Stomach (tissue), 9 donors: ENCODE results near the gene D2HGDH. TPM values are rescaled to one million over a fixed set of nuclear protein-coding genes. Genes with fewer than 3 reads are reported as not detected.

Experiments
- DNase-seq, 2 donors: peaks; one replicate each; pipeline versions ENCODE4 v3.0.0 to v3.0.0-alpha.2; 2013 to 2019
- H3K27ac ChIP-seq, 5 donors: fragments of 200-600 bp in 4 of 5; sonication (generic) in 4 of 5; one replicate each; pipeline ENCODE4 v1.5.1; 2013 to 2019; ENCODE audit warnings: mild to moderate bottlenecking in 1 of 5, moderate library complexity in 1 of 5
- H3K27me3 ChIP-seq, 3 donors: fragments of 200-600 bp; sonication (generic); one replicate each; pipeline ENCODE4 v1.5.1; 2017 to 2019; ENCODE audit warnings: mixed run types in 1 of 3
- H3K36me3 ChIP-seq, 4 donors: fragments of 200-600 bp; sonication (generic); 1 replicate in 3 of 4; 2 replicates in 1 of 4; pipeline ENCODE4 v1.5.1; 2016 to 2019
- H3K4me1 ChIP-seq, 4 donors: fragments of 200-600 bp; sonication (generic); one replicate each; pipeline ENCODE4 v1.5.1; 2016 to 2019
- H3K4me3 ChIP-seq, 4 donors: fragments of 200-600 bp; sonication (generic) in 3 of 4; one replicate each; pipeline ENCODE4 v1.5.1; 2016 to 2019; ENCODE audit warnings: mild to moderate bottlenecking in 1 of 4
- H3K9me3 ChIP-seq, 4 donors: fragments of 200-600 bp; sonication (generic); one replicate each; pipeline ENCODE4 v1.5.1; 2016 to 2019
- EP300 ChIP-seq: sonication (generic); formaldehyde crosslinking; IDR thresholded peaks from one replicate; pipeline ENCODE4 v1.6.1; 2017; ENCODE audit warnings: antibody characterized with exemption
- POLR2A ChIP-seq, 4 donors: fragments of 450-650 bp; IDR thresholded peaks; one replicate each; pipeline ENCODE4 v1.6.1; 2016; ENCODE audit warnings: antibody characterized with exemption in 4 of 4, control low read depth in 2 of 4, mild to moderate bottlenecking in 1 of 4, moderate library complexity in 1 of 4
- POLR2AphosphoS5 ChIP-seq, 3 donors: sonication (generic); formaldehyde crosslinking; IDR thresholded peaks; one replicate each; pipeline ENCODE4 v1.6.1; 2016; ENCODE audit warnings: antibody characterized with exemption in 3 of 3
- WGBS, 5 donors: extraction: QIAGEN DNeasy Blood & Tissue Kit in 3 of 5; methylation state at CpG; one replicate each; pipeline versions ENCODE4 v1.1.5 to v1.1.7; 2013 to 2018; 5-methylcytosine and 5-hydroxymethylcytosine counted together
- intact Hi-C: fragments of 100-400 bp; cut with DNase I; formaldehyde crosslinking; loops from one replicate; pipeline ENCODE4 v1.15.1; 2023; ENCODE audit warnings: low total_unique reads
- polyA plus RNA-seq, 3 donors: library from polyadenylated mRNA; stranded (reverse); fragments of 200-250 nt; gene quantifications; one replicate each; pipeline ENCODE4 v1.2.3, GENCODE V29; 2013
- total RNA-seq, 5 donors: library from RNA; depleted of rRNA; stranded (reverse); fragments of >200 nt; gene quantifications; one replicate each; pipeline versions ENCODE4 v1.1.0 to v1.2.3, GENCODE V29; 2014 to 2016
- TF ChIP-seq, protein P1 (sequence below), 7 experiments: fragments of 450-650 bp in 4 of 7; fragments of 200-600 bp in 3 of 7; sonication (generic) in 3 of 7; IDR thresholded peaks; one replicate each; pipeline ENCODE4 v1.5.1; 2016 to 2019; ENCODE audit warnings: antibody characterized with exemption in 7 of 7, control low read depth in 2 of 7, mild to moderate bottlenecking in 1 of 7
- donor health status: healthy with polysubstance abuse.
- donor health status: Bipolar disorder and iron deficiency.
- donor health status: healthy.

Gene D2HGDH
- total and polyA plus RNA-seq, 8 donors = 17.3 to 369 (median 27.9) TPM

DNA sequence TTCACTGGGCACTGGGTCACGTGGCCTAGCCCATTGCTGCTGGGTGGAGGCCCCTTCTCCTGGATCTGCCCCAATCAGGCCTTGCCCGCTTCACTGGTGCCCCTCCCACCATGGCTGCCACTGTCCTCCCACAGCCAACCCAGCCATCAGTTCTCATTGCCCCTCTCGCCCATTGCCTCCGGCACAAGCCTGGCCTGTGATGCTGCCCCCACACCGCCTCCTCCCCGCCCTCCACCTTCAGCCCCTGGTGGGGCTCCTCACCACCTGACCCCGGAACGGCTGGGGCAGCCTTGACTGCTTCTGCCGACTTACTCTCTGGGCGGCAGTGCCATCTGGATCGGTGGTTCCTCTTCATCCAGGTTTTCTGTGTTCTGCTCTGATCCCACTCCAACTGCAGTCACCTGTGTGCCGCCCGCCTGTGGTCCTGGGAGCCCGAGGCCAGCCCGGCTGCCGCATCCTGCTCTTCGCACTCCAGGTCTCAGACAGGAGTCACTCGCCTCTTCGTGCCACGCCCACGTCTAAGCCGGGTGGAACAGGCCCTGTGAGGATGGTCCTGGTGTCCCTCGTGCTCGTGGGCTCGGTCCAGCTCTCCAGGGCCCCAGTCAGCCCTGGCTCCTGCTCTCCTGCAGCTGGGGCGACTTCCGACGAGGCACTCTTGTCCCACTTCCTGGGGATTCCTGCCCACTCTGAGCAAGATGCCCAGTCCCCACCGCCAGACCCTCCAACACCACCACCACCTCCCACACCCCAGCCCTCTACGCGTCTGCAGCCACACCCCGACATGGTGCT is 14.2 kb downstream of the D2HGDH start:
- Histone ChIP-seq H3K27me3 (no peaks in the 10 kb centered on the region), H3K9me3 (no peaks in the 10 kb centered on the region), H3K4me1 (no peaks in the 10 kb centered on the region), H3K36me3 (peaks cover 18 to 97% (median 92%) of the 10 kb centered on the region in 4 donors), H3K4me3 (no peak overlapping the region), H3K27ac (no peak overlapping the region)
- no peak for DNase-seq
- WGBS, 5 donors = 89 to 93% (median 90%) methylated on average over 30 to 32 of the region's 32 CpGs
- no peak for TF ChIP-seq POLR2A (IDR thresholded peaks at IDR 0.05)
- TF ChIP-seq POLR2AphosphoS5 (IDR thresholded peaks at IDR 0.05) = no peak
- TF ChIP-seq, protein P1, sequence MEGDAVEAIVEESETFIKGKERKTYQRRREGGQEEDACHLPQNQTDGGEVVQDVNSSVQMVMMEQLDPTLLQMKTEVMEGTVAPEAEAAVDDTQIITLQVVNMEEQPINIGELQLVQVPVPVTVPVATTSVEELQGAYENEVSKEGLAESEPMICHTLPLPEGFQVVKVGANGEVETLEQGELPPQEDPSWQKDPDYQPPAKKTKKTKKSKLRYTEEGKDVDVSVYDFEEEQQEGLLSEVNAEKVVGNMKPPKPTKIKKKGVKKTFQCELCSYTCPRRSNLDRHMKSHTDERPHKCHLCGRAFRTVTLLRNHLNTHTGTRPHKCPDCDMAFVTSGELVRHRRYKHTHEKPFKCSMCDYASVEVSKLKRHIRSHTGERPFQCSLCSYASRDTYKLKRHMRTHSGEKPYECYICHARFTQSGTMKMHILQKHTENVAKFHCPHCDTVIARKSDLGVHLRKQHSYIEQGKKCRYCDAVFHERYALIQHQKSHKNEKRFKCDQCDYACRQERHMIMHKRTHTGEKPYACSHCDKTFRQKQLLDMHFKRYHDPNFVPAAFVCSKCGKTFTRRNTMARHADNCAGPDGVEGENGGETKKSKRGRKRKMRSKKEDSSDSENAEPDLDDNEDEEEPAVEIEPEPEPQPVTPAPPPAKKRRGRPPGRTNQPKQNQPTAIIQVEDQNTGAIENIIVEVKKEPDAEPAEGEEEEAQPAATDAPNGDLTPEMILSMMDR (IDR thresholded peaks at IDR 0.05) = no peak
- TF ChIP-seq EP300 = no peak
- intact Hi-C loops = no loop called here

DNA sequence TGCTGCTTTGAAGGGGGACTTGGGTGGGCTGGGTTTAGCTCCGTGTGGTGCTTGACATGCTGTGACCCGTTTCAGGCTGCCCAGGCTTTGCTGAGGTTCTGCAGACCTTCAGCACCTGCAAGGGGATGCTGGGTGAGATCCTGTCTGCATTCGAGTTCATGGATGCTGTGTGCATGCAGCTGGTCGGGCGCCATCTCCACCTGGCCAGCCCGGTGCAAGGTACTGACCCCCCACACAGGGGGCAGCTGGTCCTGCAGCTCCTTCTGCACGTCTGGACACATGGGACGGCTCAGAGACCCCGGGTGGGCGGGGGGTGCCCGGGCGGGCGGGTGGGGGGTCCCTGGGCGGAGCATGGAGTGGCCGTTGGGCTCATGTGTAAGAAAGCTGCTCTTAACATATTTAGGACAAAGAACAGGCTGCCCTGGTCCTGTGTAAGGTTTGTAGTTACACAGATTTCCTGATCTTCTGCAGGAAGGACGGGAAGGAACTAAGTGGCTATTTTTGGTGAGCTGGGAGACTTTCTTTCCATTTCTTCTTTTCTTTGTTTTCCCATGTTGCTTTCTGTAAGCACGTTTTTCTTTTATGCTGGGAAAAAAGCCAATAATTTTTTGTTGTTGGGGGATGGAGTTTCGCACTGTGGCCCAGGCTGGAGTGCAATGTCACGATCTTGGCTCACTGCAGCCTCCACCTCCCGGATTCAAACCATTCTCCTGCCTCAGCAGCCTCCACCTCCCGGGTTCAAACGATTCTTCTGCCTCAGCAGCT is 15.8 kb downstream of the D2HGDH start:
- H3K4me3 ChIP-seq = no peak overlapping the region

DNA sequence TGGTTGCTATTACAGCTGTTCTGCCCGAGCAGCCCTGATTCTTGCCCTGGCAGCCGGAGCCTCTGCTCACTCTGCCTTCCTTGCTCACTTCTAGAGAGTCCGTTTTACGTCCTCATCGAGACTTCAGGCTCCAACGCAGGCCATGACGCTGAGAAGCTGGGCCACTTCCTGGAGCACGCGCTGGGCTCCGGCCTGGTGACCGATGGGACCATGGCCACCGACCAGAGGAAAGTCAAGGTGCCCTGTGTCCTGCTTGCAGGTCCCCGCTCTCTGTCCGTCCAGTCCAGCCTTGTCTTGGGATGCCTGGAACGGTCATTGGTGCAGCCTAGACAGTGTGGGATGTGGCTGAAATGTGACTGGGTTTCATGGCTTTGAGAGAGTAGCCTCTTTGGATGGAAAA is 16.7 kb downstream of the D2HGDH start:
- H3K36me3 ChIP-seq = peaks cover 24 to 97% (median 92%) of the 10 kb centered on the region in 4 donors
- H3K4me3 ChIP-seq = no peak overlapping the region
- 88 to 96% (median 95%) methylated on average over 13 to 15 of the region's 15 CpGs for WGBS, 5 donors
- intact Hi-C loops = no loop called here
- TF ChIP-seq, protein P1 (IDR thresholded peaks at IDR 0.05) = no peak
- TF ChIP-seq EP300 (no peak), POLR2AphosphoS5 (IDR thresholded peaks at IDR 0.05) (no peak), POLR2A (IDR thresholded peaks at IDR 0.05) (no peak)
- H3K27me3 ChIP-seq = no peaks in the 10 kb centered on the region
- H3K27ac ChIP-seq = no peak overlapping the region
- no peaks in the 10 kb centered on the region for H3K4me1 ChIP-seq
- no peak for DNase-seq
- no peaks in the 10 kb centered on the region for H3K9me3 ChIP-seq

More for the DNA sequence above, 15.8 kb downstream of the D2HGDH start:
- no peaks in the 10 kb centered on the region for H3K27me3 ChIP-seq
- no peaks in the 10 kb centered on the region for H3K9me3 ChIP-seq
- H3K4me1 ChIP-seq = no peaks in the 10 kb centered on the region
- peaks cover 15 to 97% (median 92%) of the 10 kb centered on the region in 4 donors for H3K36me3 ChIP-seq
- intact Hi-C loops = no loop called here
- TF ChIP-seq POLR2AphosphoS5 (IDR thresholded peaks at IDR 0.05) (no peak), EP300 (no peak), POLR2A (IDR thresholded peaks at IDR 0.05) (no peak)
- TF ChIP-seq, protein P1 (IDR thresholded peaks at IDR 0.05) = no peak
- DNase-seq = no peak
- H3K27ac ChIP-seq = no peak overlapping the region
- 75 to 81% (median 80%) methylated on average over 15 to 22 of the region's 22 CpGs for WGBS, 5 donors

DNA sequence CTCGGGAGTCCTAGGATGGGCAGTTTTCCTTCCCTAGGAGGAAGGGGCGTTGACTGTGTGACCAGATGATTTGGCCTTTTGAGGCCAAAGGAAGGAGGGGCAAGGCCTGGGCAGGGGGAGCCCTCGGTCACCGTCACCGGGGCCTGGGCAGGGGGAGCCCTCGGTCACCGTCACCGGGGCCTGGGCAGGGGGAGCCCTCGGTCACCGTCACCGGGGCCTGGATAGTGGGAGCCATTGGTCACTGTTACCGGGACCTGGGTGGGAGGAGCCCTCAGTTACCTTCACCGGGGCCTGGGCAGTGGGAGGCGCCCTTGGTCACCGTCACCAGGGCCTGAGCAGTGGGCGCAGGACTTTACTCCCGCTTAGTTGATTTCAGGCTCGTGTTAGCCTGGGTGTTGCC is 17.3 kb downstream of the D2HGDH start:
- DNase-seq = no peak
- TF ChIP-seq POLR2A (IDR thresholded peaks at IDR 0.05) (no peak), POLR2AphosphoS5 (IDR thresholded peaks at IDR 0.05) (no peak), EP300 (no peak)
- TF ChIP-seq, protein P1 (IDR thresholded peaks at IDR 0.05) = no peak
- intact Hi-C loops = no loop called here
- H3K4me3 ChIP-seq = no peak overlapping the region
- no peaks in the 10 kb centered on the region for H3K27me3 ChIP-seq
- H3K4me1 ChIP-seq = no peaks in the 10 kb centered on the region
- WGBS, 5 donors = 88 to 95% (median 95%) methylated on average over 8 to 18 of the region's 18 CpGs
- H3K9me3 ChIP-seq = no peaks in the 10 kb centered on the region
- no peak overlapping the region for H3K27ac ChIP-seq
- peaks cover 30 to 97% (median 93%) of the 10 kb centered on the region in 4 donors for H3K36me3 ChIP-seq
